Parathyroid adenoma (tissue), 2 donors: Measurements from ENCODE around the gene PARVB.

ENCODE experiments used
- H2AFZ ChIP-seq: fragments of 300-600 bp; sonication (generic); one replicate; pipeline ENCODE4 v1.7.0; 2017; ENCODE audit warnings: antibody characterized with exemption, mild to moderate bottlenecking
- H3K27ac ChIP-seq: fragments of 300-600 bp; sonication (generic); one replicate; pipeline ENCODE4 v1.7.0; 2017
- H3K27me3 ChIP-seq: fragments of 300-600 bp; sonication (generic); one replicate; pipeline ENCODE4 v1.7.0; 2017; ENCODE audit warnings: low read length; ENCODE audit not compliant: control insufficient read depth, insufficient read depth
- H3K36me3 ChIP-seq: fragments of 300-600 bp; sonication (generic); one replicate; pipeline ENCODE4 v1.7.0; 2017; ENCODE audit warnings: low read length; ENCODE audit not compliant: control insufficient read depth, insufficient read depth
- H3K4me1 ChIP-seq: fragments of 300-600 bp; sonication (generic); one replicate; pipeline ENCODE4 v1.7.0; 2017; ENCODE audit warnings: control low read depth
- H3K4me2 ChIP-seq: fragments of 300-600 bp; sonication (generic); one replicate; pipeline ENCODE4 v1.7.0; 2017; ENCODE audit warnings: low read length
- H3K4me3 ChIP-seq: fragments of 300-600 bp; sonication (generic); one replicate; pipeline ENCODE4 v1.7.0; 2017; ENCODE audit warnings: low read depth, low read length
- H3K79me2 ChIP-seq: fragments of 300-600 bp; sonication (generic); one replicate; pipeline ENCODE4 v1.7.0; 2017; ENCODE audit warnings: control low read depth
- H3K9ac ChIP-seq: fragments of 300-600 bp; sonication (generic); one replicate; pipeline ENCODE4 v1.7.0; 2017; ENCODE audit warnings: mild to moderate bottlenecking
- H3K9me3 ChIP-seq: fragments of 300-600 bp; sonication (generic); one replicate; pipeline ENCODE4 v1.7.0; 2017; ENCODE audit warnings: low read length; ENCODE audit not compliant: control insufficient read depth
- TF ChIP-seq, protein P1 (sequence below): fragments of 300-600 bp; sonication (generic); IDR thresholded peaks from one replicate; pipeline ENCODE4 v1.7.0; 2017; ENCODE audit warnings: antibody characterized with exemption, mild to moderate bottlenecking
- donor health status: primary hyperparathyroidism.

PARVB gene

GRCh38 chr22:44067901-44068300 is 43.8 kb downstream of the PARVB start:
- H3K4me2 ChIP-seq, result no peak overlapping the region
- no peaks in the 10 kb centered on the region for H3K4me1 ChIP-seq
- no peak overlapping the region for H3K4me3 ChIP-seq

DNA sequence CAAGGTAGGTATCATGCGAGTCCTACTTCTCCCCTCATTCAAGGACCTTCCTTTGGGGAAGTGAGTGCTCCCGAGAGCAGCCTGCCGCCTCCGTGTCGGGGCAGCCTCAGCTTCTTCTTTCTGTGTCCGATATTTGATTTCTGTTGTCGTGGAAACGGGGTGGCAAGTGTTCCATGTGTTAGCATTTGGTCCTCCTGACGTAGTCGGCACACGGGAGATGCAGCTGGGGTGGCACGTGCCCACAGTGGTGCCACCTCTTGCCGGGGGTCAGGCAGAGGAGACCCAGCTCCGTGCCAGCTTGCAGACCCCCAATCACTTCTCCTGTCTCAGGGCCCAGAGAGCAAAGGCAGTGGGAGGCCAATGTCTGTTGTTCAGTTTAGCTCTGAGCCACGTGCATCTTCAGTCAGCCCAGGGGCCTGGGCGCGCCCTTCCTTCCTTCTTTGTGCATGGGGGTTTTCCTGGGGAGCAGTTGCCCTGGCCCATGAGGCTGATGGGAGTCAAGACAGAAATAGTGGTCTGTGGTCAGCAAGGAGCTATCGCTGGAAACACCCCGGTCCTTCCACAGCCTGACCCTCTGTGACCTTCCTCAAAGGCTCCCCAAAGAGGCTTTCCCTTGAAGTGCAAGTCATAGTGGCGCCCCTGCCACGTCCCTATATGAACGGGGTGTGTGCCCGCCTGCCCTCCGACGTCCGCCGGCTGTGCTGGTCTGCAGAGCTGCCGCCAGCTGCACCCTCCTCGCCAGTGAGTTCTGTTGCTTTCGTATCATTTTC is 44.5 kb downstream of the PARVB start:
- Histone ChIP-seq H3K4me1 (no peaks in the 10 kb centered on the region), H3K79me2 (no peaks in the 10 kb centered on the region), H3K36me3 (no peaks in the 10 kb centered on the region), H3K4me2 (no peak overlapping the region), H3K9ac (no peak overlapping the region), H3K27ac (no peak overlapping the region), H3K9me3 (no peaks in the 10 kb centered on the region), H3K27me3 (no peaks in the 10 kb centered on the region), H3K4me3 (no peak overlapping the region), H2AFZ (no peak overlapping the region)
- TF ChIP-seq, protein P1, sequence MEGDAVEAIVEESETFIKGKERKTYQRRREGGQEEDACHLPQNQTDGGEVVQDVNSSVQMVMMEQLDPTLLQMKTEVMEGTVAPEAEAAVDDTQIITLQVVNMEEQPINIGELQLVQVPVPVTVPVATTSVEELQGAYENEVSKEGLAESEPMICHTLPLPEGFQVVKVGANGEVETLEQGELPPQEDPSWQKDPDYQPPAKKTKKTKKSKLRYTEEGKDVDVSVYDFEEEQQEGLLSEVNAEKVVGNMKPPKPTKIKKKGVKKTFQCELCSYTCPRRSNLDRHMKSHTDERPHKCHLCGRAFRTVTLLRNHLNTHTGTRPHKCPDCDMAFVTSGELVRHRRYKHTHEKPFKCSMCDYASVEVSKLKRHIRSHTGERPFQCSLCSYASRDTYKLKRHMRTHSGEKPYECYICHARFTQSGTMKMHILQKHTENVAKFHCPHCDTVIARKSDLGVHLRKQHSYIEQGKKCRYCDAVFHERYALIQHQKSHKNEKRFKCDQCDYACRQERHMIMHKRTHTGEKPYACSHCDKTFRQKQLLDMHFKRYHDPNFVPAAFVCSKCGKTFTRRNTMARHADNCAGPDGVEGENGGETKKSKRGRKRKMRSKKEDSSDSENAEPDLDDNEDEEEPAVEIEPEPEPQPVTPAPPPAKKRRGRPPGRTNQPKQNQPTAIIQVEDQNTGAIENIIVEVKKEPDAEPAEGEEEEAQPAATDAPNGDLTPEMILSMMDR, result no peak

More at GRCh38 chr22:44067901-44068300, 43.8 kb downstream of the PARVB start:
- TF ChIP-seq, protein P1, result no peak
- Histone ChIP-seq H3K9ac (no peak overlapping the region), H2AFZ (no peak overlapping the region), H3K27ac (no peak overlapping the region), H3K9me3 (no peaks in the 10 kb centered on the region), H3K27me3 (no peaks in the 10 kb centered on the region), H3K36me3 (no peaks in the 10 kb centered on the region), H3K79me2 (no peaks in the 10 kb centered on the region)

- Histone ChIP-seq H3K27me3 (no peaks in the 10 kb centered on the region), H3K4me2 (no peak overlapping the region), H3K9me3 (no peaks in the 10 kb centered on the region), H3K4me1 (no peaks in the 10 kb centered on the region), H2AFZ (no peak overlapping the region), H3K27ac (no peak overlapping the region), H3K4me3 (no peak overlapping the region), H3K36me3 (no peaks in the 10 kb centered on the region), H3K9ac (no peak overlapping the region), H3K79me2 (no peaks in the 10 kb centered on the region)
- TF ChIP-seq, protein P1, result no peak
Measured at GRCh38 chr22:44070029-44070428, 45.9 kb downstream of the PARVB start.

GRCh38 chr22:44071781-44072326 is 47.8 kb downstream of the PARVB start:
- H3K36me3 ChIP-seq, result no peaks in the 10 kb centered on the region
- H3K27ac ChIP-seq, result no peak overlapping the region
- H3K27me3 ChIP-seq, result no peaks in the 10 kb centered on the region
- TF ChIP-seq, protein P1, result no peak
- no peaks in the 10 kb centered on the region for H3K79me2 ChIP-seq
- no peaks in the 10 kb centered on the region for H3K4me1 ChIP-seq
- H2AFZ ChIP-seq, result no peak overlapping the region
- no peak overlapping the region for H3K9ac ChIP-seq
- H3K4me2 ChIP-seq, result no peak overlapping the region
- H3K4me3 ChIP-seq, result no peak overlapping the region
- no peaks in the 10 kb centered on the region for H3K9me3 ChIP-seq
